Measurements from ENCODE around the gene NDUFB8.

- TF ChIP-seq, protein P1, sequence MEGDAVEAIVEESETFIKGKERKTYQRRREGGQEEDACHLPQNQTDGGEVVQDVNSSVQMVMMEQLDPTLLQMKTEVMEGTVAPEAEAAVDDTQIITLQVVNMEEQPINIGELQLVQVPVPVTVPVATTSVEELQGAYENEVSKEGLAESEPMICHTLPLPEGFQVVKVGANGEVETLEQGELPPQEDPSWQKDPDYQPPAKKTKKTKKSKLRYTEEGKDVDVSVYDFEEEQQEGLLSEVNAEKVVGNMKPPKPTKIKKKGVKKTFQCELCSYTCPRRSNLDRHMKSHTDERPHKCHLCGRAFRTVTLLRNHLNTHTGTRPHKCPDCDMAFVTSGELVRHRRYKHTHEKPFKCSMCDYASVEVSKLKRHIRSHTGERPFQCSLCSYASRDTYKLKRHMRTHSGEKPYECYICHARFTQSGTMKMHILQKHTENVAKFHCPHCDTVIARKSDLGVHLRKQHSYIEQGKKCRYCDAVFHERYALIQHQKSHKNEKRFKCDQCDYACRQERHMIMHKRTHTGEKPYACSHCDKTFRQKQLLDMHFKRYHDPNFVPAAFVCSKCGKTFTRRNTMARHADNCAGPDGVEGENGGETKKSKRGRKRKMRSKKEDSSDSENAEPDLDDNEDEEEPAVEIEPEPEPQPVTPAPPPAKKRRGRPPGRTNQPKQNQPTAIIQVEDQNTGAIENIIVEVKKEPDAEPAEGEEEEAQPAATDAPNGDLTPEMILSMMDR (IDR thresholded peaks at IDR 0.05; ENCODE audit: low read length), result no peak
- no peak for TF ChIP-seq EZH2 (IDR thresholded peaks at IDR 0.05; ENCODE audit: borderline replicate concordance, low read length)
Observed at GRCh38 chr10:100519311-100520051, 10.2 kb downstream of the NDUFB8 start, which contains the start of gene SEC31B.

All from OCI-LY1 (cell line).